GM19025 (cell line): ENCODE measurements around the gene DACH2.
A peak's percentile ranks its signal among the peaks of the same experiment; 100 is the strongest.
"Not testable (repeated sequence)": the region's sequence is repeated elsewhere in the genome, so short reads cannot be mapped to it uniquely, and the experiment has no call there.

Source experiments
- ATAC-seq: cut with Tn5 transposase; IDR thresholded peaks from one replicate; pipeline ENCODE4 v1.9.1; 2021; ENCODE audit warnings: mild to moderate bottlenecking, low read depth, moderate library complexity; ENCODE audit not compliant: unreplicated experiment

Gene DACH2

GRCh38 chrX:86148024-86148511 lies at the start of gene DACH2:
TSS of gene DACH2 (plus strand) at chrX:86148451.
- peak; percentile 100 for ATAC-seq

DNA sequence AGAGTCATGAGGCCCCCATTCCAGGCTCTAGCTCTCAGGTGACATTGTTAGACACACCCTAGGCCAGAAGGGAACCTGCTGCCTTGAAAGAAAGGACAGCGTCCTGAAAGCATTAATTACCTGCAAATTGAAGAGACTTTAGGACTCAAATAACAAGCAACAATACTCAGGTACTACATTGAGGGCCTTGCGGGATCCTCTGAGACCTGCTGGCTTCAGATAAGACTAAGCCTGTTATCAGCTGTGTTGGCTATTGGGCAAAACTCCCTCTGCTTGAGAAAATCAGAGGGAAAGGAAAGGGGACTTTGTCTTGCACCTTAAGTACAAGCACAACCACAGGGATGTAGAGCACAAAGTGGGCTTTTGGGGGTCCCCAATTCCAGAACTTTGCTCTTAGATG lies 45.9 kb upstream of the DACH2 start:
- ATAC-seq = no peak

DNA sequence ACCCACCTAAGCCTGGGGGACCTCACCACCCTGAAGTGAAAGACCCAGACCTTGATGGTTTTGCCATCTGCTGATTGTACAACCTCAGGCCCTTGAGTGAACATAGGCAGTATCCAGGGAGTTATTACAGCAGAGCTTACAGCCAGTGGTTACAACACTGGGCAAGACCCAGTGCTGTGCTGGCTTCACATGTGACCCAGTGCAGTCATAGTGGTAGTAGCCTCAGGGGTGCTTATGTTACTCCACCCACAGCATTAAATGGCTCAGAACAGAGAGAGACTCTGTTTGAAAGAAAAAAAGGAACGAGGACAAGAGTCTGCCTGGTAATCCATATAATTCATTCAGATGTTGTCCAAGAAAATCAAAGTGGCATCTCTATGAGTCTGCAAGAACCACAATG lies 45.2 kb upstream of the DACH2 start:
- ATAC-seq = no peak

GRCh38 chrX:86104526-86104925 lies 43.7 kb upstream of the DACH2 start:
- ATAC-seq = no peak

GRCh38 chrX:86121916-86122315 lies 26.3 kb upstream of the DACH2 start:
- ATAC-seq = no peak

DNA sequence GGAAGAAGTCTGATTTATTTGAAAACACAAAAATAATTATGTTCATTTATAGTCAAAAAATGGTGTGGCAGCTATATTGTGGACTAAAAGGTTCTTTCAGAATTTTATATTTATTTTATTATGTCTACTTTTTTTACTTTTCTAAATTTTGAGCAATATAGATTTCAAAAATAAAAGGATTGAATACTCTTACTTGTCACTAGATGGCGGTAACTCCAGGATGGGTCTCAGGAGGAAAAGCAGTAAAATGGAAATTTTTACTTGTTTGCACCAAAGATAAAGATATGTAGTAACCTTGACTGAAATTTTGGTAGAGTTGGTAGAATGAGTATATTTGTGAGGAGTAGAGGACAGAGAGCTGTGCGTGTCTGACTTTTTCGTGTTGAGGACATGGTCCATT lies 14.5 kb upstream of the DACH2 start:
- ATAC-seq = no peak

DNA sequence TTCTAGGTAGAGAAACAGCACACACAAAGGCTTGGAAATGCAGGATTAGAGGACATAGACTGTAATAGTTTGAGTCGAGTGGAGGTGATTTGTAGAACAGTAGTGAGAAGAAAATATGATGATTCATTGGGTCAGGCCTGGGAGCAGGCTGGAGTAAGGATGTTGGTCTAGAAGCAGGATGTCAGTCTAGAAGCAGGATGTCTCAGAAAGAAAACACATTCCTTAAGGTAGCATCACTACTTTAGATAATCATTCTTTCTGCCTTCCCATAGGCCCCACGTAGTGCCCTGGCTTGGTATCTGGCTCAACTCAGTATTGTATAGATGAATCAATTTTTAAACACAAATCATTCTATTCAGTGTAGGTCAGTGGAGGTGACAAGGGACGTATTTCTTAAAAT lies 11.2 kb upstream of the DACH2 start:
- no peak for ATAC-seq

DNA sequence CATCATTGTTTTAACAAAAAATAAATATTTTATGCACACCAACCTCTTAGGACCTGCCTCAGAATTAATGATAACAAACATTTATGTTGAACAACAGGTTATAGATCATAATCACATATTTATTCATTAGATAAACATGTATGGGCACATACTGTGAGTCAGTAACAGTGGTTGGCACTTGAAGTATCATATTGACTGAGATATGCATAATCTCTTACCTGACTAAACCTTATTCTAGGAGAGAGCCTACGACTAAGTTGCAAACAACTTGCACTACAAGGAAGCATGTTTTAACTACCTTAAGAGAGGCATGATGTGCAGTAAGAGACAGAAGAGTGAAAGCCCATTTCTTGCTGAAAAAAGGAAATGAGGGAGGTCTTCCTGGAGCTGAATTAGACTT lies 6.5 kb upstream of the DACH2 start:
- no peak for ATAC-seq

GRCh38 chrX:86146102-86146501 lies 2.1 kb upstream of the DACH2 start:
- ATAC-seq = no peak

- no peak for ATAC-seq
These were observed 343 bp downstream of the DACH2 start for GRCh38 chrX:86148594-86148993.

- no peak for ATAC-seq
These were observed 868 bp downstream of the DACH2 start for GRCh38 chrX:86149119-86149518.

DNA sequence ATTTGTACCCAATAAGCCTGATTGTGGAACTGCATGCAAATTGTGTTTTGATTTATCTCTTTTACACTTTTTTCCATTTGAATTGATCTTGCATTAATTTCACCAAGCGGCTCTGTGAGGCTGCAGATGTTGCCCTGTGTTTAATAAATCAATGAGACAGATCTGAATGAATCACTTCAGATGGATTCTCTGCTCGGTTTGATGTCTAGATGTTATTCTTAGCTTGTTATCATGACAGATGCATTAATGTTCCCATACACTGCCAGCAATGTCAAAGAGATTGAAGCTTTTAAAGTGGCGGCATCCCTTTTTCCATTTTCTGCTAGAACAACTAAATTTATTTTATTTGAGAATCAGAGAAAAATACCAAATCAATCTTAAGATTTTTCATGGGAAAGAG lies 6.3 kb downstream of the DACH2 start:
- ATAC-seq = no peak

DNA sequence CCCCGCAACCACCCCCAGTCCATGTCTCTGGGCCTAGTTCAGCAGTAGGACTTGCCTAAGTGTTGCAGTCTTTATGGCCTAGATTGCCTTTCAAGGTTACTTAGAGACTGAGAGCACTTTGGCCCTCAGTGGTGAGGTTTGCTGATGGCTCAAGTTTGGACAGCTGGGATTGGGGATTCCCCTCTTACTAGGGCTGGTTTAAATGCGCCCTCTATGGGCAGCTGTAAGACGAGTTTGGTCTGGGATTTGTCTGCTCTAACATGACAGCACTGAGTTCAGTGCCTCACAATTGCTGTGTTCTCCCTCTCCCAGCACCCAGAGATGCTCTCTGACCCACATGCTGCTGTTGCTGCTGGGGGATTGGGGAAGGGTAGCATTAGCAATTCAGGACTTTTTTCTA lies 23.1 kb downstream of the DACH2 start:
- no peak for ATAC-seq

DNA sequence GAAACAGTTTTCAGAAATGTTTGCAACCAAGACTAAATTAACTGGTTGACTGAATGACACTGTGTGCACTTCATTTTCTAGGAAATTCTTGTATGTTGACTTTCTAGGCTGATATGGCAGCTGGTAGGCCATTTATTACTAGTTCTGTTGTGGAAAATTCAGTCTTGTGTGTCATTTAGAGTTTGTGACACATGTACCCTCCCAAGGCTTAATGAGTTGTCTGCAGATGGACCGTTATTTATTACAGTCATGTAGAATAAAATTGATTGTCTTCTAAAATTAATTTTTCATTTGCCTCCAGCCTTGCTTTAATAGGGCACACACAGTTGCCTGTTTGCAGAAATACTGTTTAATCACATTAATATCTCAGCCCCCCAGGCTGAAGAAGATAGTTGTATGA lies 30.7 kb downstream of the DACH2 start:
- no peak for ATAC-seq

DNA sequence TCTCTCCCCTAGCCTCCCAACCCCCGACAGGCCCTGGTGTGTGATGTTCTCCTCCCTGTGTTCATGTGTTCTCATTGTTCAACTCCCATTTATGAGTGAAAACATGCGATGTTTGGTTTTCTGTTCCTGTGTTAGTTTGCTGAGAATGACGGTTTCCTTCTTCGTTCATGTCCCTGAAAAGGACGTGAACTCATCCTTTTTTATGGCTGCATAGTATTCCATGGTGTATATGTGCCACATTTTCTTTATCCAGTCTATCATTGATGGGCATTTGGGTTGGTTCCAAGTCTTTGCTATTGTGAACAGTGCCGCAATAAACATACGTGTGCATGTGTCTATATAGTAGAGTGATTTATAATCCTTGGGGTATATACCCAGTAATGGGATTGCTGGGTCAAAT lies 33.1 kb downstream of the DACH2 start:
- ATAC-seq = not testable (repeated sequence)

DNA sequence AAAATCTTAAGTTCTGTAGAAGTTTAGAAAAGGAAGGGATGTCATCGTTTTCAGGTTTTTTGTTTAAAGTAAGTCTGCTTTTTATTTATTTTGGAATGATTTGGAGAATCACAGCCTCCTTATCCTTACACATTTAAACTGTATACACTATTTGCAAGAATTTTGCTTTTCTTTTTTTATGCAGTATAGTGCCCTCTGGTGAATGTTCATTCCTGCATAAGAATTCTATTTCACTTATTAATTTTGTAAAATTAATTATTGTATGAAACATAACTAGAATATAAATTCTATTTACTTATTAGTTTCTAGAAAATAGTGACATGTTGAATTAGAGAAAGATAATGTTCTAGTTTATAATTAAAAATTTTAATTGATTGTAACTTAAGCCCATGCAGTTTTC lies 44.6 kb downstream of the DACH2 start:
- ATAC-seq = no peak

- ATAC-seq = no peak
These were observed 46.5 kb downstream of the DACH2 start for GRCh38 chrX:86194758-86195157.

DNA sequence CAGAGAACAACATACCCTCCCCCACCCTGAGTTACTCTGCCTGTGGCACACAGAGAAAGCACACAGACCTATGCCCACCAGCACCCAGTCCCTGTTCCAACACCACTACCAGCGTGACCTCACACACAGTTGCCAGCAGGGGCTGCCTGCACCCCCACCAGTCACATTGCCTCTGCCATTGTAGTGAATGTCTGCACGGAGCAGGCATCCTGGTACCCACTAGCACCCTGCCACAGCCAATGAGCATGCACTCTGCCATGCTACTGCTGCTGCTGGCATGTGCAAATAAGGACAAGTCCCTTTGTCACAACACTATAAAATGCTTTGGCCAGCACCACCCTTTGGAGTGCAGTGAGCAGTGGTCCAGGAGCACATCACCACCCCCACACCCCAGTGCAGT lies 47.1 kb downstream of the DACH2 start:
- ATAC-seq = no peak

DNA sequence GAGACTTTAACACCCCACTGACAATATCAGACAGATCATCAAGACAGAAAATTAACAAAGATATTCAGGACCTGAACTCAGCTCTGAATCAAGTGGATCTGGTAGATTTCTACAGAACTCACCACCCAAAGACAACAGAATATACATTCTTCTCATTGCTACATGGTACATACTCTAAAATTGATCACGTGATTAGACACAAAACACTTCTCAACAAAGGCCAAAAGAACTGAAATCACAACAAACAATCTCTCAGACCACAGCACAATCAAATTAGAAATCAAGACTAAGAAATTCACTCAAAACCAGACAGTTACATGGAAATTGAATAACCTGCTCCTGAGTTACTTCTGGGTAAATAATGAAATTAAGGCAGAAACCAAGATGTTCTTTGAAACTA lies 49.6 kb downstream of the DACH2 start:
- no peak for ATAC-seq

GRCh38 chrX:86210772-86211171 lies 62.5 kb downstream of the DACH2 start:
- ATAC-seq = no peak

DNA sequence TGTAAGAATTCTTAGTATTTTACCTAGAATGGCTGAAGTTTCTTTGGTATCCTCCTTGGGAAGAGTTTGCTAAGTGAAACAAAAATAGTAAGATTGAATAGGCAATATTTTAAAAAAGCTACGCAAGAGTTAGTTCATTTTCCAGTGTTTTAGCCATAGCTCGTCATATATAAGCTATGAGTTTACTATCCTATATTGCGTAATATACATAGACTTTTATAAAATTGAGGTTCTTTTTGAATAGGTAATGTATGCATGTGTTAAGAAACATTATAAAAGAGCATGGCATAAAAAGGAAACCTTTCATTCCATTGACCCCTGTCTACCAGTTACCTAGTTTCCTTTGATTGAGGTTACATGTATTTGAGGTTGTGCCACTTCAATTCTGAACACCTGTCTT lies 67.0 kb downstream of the DACH2 start:
- no peak for ATAC-seq

- ATAC-seq = no peak
These were observed 89.2 kb downstream of the DACH2 start for GRCh38 chrX:86237482-86237881.

DNA sequence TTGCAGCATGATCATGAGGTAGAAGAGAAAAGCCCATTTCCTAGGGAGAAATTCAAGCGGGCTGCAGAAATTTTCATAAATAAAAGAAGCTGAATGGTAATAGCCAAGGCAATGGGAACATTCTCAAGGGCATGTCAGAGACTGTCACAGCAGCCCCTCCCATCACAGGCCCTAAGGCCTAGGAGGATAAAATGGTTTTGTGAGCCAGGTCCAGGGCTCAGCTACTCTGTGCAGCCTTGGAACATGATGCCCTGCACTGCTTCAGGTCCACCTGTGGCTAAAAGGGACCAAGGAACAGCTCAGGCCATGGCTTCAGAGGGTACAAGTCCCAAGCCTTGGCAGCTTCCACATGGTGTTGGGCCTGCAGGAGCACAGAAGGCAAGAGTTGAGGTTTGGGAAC lies 93.3 kb downstream of the DACH2 start:
- no peak for ATAC-seq
